ENCODE measurements around the gene POLR2M.

GRCh38 chr15:57738734-57739237, 32.3 kb downstream of the POLR2M start:
- no peak for TF ChIP-seq GATA2 (IDR thresholded peaks at IDR 0.05; ENCODE audit: low read depth, low read length)
- no peak for TF ChIP-seq GATA3 (IDR thresholded peaks at IDR 0.05; ENCODE audit: low read depth, low read length)

Data from SH-SY5Y (cell line).